Esophagus mucosa (tissue), 1 donor: ENCODE measurements around the gene RIC8B. TPM values are rescaled to one million over a fixed set of nuclear protein-coding genes. Genes with fewer than 3 reads are reported as not detected.

Experiments
- ATAC-seq: fragments of 200-7000 bp; cut with Tn5 transposase; one replicate; pipeline ENCODE4 v1.9.1; 2020
- total RNA-seq: library from RNA; stranded (reverse); gene quantifications from one replicate; pipeline ENCODE4 v1.2.4, GENCODE V29; 2023
- donor health status: DM: yes; HTN: yes; CAD: no.

RIC8B gene
- total RNA-seq, 1 donor from 2014 or later = 3.0 TPM

DNA sequence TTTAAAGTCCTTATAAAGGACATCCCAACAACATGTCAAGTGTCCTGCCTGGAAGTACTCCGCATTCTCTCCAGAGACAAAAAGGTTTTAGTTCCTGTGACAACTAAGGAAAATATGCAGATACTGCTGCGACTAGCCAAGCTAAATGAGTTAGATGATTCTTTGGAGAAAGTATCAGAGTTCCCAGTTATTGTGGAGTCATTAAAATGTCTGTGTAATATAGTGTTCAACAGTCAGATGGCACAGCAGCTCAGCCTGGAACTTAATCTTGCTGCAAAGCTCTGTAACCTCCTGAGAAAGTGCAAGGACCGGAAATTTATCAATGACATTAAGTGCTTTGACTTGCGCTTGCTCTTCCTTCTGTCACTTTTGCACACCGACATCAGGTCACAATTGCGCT is 40.2 kb downstream of the RIC8B start:
- ATAC-seq = no peak

DNA sequence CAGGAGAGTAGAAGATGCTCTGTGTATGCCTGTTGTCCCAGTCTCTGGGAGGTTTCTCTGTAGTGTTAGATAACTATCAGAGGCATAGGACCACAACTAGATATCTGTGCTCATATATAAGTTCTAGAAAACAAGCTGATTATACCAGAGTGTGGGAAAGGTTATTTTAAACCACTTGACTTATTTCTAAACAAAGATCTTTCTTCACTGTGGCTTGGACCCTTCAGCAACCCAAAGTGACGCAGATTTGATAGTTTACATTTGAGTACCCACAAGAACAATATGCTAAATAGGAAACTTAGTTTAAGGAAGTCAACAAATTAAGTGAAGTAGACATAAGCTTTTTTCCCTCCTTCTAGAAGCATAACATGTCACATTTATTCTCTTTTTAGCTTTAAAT is 41.3 kb downstream of the RIC8B start:
- no peak for ATAC-seq

DNA sequence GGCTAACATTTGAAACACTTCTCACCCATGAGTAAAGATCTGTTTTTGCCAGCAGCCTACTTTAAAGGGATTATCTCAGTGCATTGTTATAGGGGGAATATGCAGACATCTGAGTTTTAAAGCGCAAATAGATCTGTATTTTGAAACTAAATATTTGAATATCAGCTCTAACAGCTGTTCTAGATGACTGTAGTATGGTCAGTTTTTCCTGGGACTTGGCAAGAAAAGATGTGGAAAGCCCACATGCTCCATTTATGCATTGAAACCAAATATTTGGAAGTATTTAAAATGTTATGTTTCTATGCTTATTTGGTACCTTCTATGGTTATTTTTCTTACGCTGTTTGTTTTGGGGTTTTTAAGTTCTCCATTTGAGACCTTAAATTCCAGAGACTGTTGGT is 41.7 kb downstream of the RIC8B start:
- no peak for ATAC-seq

DNA sequence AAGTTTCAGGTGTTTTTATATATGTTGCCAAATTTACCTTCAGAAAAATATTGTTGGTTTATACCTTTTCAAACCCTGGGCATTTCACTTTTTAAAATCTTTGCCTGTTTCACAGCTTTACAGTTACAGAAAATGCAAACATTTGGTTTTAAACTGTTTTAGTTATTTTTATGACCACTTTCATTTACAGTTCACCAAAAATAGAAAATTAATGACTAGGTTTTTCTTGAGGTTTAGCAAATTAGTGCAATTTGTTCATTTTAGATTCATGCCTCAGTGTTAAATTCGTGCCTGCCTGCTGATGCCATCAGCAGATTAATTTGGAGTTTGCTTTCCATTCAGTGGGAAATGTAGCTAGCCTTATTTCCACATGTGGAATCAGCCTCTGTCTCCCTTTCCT is 45.5 kb downstream of the RIC8B start:
- no peak for ATAC-seq

GRCh38 chr12:106831699-106832098 is 57.2 kb downstream of the RIC8B start:
- no peak for ATAC-seq

GRCh38 chr12:106837782-106838181 is 63.3 kb downstream of the RIC8B start:
- no peak for ATAC-seq

- ATAC-seq = no peak
These were observed 64.9 kb downstream of the RIC8B start for GRCh38 chr12:106839333-106839732.

GRCh38 chr12:106840243-106840642 is 65.8 kb downstream of the RIC8B start:
- ATAC-seq = no peak

DNA sequence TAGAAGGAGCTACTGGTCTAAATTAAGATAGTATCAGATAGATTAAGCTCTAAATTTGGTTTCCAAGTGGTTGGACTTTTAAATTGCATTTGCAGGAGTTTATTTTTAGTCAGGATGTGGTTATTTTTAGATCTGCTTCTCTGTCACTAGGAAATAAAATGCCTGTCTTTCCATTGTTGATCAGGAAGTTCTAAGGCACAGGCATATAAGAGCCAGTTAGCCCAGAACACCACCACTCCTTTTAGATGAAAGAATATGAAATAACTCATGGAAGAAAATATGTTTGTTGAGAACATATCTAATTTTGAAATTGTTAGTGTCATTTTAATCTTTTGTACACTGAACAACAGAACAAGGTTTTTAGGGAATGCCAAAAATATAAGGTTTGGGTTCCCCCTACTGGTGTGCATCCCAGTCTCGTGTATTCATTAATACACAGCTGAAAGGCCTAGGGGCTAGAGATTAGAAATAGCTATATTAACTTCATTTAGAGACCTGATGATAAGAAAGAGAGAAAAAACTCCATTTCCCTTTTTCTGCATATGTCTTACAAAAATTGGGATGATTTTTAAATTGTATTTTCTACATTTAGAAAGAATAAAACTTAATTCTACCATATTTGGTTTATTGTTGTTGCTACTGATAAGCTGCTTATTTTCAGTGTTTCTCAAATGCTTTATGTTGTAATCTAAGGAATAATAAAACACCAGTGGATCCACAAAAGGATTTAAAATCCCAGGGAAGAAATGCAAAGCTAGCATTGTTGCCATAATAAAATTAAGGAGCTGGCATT is 67.2 kb downstream of the RIC8B start:
- ATAC-seq = no peak

- no peak for ATAC-seq
These were observed 71.4 kb downstream of the RIC8B start for GRCh38 chr12:106845902-106846301.

- ATAC-seq = no peak
These were observed 73.4 kb downstream of the RIC8B start for GRCh38 chr12:106847861-106848260.

DNA sequence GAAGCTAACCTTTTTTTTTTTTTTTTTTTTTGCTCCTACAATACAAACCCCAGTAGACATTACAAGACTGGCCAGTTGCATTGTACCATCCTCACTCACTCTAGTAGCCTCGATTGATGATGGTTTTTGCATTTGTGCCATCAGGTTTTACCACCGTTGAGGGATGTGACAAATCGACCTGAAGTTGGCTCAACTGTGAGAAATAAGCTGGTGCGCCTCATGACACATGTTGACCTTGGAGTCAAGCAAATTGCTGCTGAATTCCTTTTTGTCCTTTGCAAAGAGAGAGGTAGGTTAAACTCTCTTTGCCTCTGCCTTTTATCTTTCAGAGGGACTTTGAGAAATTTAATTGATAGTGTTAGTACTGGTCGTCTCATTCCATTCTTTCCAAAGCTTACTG is 76.8 kb downstream of the RIC8B start:
- ATAC-seq = no peak

GRCh38 chr12:106854723-106855122 is 80.2 kb downstream of the RIC8B start:
- ATAC-seq = no peak

DNA sequence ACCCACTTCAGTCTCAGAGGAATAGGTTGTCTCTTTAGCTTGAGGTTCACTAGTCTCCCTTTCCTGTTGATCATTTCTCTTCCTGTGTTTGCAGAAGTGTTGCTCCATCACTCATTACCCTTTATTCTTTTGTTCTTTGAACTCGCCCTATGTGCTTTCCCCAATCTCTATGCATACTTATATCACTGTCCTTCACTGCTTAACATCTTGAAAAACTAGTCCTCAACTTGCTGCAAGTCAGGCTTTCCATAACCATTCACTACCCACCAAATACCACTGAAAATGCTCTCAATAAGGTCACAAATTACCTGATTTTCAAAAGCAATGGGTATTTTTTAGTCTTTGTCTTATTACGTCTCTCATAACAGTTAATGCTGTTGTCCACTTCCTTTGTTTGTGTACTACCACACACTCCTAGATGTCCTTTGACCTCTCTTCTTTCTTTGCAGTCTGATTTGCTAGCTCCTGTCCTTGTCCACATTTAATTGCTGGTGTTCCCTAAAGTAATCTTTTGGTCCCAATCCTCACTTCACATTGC is 80.8 kb downstream of the RIC8B start:
- ATAC-seq = no peak

GRCh38 chr12:106861984-106862916 is 87.8 kb downstream of the RIC8B start:
- no peak for ATAC-seq

DNA sequence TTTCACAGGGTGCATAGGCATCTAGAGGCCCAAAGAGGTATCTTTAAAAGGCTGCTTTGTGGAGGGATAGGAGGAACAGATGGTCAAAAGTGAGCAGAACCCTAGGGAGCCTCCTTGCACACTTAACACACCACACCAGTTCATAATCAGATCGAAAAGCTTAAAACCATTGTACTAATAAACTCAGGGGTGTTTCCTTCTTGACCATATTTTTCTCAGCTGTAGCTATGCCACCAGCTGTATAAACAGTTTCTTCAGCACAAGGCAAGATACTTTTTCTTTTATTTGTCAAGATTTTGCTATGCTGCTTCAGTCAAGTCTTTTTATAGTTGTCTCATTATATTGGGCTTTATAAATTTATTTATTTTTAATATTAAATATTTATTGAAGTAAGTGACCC is 88.7 kb downstream of the RIC8B start:
- ATAC-seq = no peak

GRCh38 chr12:106865683-106866082 is 91.2 kb downstream of the RIC8B start:
- ATAC-seq = no peak

- ATAC-seq = no peak
These were observed 92.1 kb downstream of the RIC8B start for GRCh38 chr12:106866426-106867080.

DNA sequence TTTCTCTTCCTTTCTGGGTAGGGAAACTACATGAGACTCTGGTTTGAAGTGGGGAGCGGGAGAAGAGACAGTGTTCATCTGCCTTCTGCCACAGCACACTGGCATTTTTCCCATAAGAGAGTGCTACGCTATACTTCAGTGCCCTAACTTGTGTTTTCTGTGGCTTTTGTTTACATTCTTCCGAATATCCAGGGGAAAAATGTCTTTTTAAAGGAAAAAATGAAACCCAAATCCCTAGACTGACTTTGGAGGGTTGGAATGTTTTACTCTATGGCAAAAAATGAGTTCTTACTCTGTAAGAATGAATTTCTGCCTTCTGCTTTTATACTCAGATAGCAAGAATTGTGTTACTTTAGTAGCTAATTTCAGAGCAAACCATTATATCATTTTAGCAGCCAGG is 93.2 kb downstream of the RIC8B start:
- ATAC-seq = no peak

GRCh38 chr12:106868982-106869700 is 94.7 kb downstream of the RIC8B start:
- no peak for ATAC-seq

DNA sequence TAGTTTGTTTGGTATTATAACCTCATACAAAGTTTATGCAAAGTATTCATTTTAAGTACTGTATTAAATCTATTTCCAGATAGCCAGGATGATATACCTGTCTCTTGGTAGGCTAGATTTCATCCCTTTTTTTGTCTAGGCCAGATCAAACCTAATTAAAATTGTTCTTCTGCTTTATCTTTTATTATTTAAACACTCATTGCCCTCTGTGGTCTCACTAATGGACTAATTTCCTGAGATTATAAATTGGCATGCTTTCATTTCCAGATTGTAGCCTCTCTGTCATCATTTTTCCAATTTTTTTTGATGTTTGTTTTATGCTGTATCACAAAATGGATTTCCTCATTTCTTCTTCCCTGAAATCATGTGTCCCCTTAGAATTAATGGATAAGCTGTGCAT is 95.6 kb downstream of the RIC8B start:
- ATAC-seq = no peak

- peak; percentile 77 for ATAC-seq
These were observed 97.0 kb downstream of the RIC8B start for GRCh38 chr12:106871477-106871876.
